HG03097 (cell line): Measurements from ENCODE around the gene AOC2.
"Not testable (repeated sequence)": the region's sequence is repeated elsewhere in the genome, so short reads cannot be mapped to it uniquely, and the experiment has no call there.

Source experiments
- ATAC-seq: cut with Tn5 transposase; IDR thresholded peaks from one replicate; pipeline ENCODE4 v1.9.1; 2021; ENCODE audit not compliant: unreplicated experiment, low FRiP score

AOC2 gene

DNA sequence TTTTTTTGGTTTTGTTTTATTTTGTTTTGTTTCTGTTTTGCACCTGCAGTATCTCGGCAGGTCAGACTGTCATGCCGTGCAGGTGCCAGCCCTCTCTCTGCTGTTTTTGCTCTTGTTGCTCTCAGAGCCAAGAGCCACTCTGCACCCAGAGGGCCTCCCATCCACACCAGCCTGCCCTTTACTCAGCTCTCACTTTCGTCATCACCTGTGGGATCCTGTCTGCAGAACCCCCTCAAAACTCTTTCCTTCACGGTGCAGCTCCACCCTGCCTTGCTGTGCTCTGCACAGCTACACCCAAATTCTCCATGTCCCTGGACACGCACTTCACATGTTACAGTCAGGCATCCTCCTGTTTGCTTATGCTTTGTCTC, 9.2 kb downstream of the AOC2 start:
- ATAC-seq: no peak

DNA sequence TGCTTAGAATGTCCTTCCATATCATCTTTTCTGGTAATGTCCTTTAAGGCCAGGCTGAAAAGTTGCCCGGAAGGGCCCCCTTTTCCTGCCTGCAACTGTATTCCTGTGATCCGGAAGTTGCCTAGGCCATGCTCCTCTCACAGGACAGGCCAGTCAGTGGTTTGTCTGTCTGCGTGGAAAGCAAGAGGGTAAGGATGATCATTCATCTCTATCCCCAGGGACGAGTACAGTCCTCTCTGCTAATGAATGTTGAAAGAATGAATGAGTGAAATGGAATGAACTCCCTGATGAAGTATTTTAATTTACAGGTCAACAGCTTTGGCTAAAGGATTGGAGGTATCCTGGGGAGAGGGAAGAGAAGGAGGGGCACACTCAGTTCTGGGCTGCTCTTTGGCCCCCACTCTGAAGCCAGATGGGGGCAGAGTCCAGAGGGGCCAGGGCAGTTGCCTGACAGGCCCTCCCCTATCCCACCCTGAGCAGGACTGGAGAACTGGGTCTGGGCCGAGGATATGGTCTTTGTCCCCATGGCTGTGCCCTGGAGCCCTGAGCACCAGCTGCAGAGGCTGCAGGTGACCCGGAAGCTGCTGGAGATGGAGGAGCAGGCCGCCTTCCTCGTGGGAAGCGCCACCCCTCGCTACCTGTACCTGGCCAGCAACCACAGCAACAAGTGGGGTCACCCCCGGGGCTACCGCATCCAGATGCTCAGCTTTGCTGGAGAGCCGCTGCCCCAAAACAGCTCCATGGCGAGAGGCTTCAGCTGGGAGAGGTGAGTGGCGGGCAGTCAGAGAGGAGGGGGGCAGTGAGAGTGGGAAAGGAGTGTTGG, 9.8 kb downstream of the AOC2 start:
- ATAC-seq: no peak

GRCh38 chr17:42855048-42855596, 10.7 kb downstream of the AOC2 start:
- no peak for ATAC-seq

DNA sequence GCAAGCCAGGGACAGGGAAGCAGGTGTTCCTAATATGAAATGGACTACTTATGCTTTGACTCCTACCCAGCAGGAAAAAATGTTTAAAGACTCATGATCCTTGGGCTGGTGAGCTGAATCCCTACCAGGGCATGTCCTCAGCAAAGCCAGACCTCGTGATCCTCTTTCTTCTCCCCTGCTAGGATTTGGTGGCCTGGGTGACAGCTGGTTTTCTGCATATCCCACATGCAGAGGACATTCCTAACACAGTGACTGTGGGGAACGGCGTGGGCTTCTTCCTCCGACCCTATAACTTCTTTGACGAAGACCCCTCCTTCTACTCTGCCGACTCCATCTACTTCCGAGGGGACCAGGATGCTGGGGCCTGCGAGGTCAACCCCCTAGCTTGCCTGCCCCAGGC, 11.7 kb downstream of the AOC2 start:
- not testable (repeated sequence) for ATAC-seq

DNA sequence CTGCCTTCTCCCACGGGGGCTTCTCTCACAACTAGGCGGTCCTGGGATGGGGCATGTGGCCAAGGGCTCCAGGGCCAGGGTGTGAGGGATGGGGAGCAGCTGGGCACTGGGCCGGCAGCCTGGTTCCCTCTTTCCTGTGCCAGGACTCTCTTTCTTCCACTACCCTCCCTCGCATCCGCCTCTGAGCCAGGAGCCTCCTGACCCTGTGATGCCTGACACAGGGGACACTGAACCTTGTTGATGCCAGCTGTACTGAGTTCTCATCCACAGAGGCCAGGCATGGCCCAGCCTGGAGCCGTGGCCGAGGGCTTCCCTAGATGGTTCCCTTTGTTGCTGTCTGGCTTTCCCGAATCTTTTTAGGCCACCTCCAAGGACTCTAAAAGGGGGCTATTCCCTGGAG, 12.1 kb downstream of the AOC2 start:
- ATAC-seq: not testable (repeated sequence)

- no peak for ATAC-seq
Measured at GRCh38 chr17:42857389-42857788, 13.0 kb downstream of the AOC2 start.

DNA sequence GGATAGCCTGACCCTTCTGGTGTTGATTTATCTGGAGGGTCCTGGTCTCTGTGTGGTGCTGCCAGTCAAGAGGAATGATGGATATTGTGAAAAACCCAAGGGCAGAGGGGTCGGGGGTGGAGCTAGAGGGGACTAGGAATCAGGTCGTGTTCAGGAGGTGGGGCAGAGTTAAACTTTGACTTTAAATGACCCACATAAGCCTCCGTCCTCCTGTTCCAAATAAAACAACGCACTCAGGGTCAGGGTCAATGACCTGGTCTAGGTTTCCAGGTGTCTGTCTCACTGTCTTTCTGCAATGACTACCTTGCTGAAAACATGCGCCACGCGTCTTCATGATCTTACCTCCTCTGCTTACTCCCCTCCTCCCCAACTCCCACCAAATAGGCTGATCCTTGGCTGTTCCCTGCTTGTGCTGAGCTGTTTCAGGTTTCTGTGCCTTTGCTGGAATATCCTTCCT, 21.3 kb downstream of the AOC2 start:
- ATAC-seq: no peak

GRCh38 chr17:42866216-42866615, 21.8 kb downstream of the AOC2 start:
- no peak for ATAC-seq

DNA sequence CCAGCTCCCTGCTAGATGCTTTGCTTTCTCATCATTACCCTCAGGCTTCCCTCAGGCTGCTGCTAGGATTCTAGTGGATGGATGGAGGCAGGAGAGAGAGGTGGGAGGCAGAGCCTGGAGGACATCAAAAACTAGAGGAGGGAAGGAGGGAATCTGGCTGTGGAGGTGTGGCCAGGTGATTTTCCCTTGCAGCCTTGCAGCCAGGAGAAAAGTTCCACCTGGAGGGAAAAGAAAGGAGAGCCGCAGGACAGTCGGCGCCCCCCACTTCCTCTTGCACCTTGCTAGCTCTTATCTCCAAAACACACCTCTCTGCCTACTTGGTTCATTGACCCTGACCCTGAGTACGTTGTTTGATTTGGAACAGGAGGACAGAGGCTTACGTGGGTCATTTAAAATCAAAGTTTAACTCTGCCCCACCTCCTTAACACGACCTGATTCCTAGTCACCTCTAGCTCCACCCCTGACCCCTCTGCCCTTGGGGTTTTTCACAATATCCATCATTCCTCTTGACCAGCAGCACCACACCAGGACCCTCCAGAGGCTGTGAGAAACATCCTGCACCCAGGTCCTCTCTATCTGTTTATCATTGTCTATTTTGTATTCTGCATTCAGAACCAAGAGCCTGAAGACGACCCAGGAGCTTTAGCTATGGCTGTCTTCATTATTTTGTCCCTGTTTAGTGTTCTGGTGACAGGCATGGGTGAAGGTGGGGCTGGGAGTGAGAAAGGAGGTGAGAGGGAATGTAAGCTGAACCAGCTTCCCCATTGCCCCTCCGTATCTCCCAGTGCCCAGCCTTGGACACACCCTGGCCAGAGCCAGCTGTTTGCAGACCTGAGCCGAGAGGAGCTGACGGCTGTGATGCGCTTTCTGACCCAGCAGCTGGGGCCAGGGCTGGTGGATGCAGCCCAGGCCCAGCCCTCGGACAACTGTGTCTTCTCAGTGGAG, 22.5 kb downstream of the AOC2 start:
- ATAC-seq: no peak

DNA sequence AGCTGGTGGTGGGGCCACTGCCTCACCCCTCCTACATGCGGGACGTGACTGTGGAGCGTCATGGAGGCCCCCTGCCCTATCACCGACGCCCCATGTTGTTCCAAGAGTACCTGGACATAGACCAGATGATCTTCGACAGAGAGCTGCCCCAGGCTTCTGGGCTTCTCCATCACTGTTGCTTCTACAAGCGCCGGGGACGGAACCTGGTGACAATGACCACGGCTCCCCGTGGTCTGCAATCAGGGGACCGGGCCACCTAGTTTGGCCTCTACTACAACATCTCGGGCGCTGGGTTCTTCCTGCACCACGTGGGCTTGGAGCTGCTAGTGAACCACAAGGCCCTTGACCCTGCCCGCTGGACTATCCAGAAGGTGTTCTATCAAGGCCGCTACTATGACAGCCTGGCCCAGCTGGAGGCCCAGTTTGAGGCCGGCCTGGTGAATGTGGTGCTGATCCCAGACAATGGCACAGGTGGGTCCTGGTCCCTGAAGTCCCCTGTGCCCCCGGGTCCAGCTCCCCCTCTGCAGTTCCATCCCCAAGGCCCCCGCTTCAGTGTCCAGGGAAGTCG, 23.4 kb downstream of the AOC2 start:
- ATAC-seq: not testable (repeated sequence)

- no peak for ATAC-seq
Measured at GRCh38 chr17:42868338-42868737, 24.0 kb downstream of the AOC2 start.

- ATAC-seq: no peak
Measured at GRCh38 chr17:42871647-42872046, 27.3 kb downstream of the AOC2 start.

DNA sequence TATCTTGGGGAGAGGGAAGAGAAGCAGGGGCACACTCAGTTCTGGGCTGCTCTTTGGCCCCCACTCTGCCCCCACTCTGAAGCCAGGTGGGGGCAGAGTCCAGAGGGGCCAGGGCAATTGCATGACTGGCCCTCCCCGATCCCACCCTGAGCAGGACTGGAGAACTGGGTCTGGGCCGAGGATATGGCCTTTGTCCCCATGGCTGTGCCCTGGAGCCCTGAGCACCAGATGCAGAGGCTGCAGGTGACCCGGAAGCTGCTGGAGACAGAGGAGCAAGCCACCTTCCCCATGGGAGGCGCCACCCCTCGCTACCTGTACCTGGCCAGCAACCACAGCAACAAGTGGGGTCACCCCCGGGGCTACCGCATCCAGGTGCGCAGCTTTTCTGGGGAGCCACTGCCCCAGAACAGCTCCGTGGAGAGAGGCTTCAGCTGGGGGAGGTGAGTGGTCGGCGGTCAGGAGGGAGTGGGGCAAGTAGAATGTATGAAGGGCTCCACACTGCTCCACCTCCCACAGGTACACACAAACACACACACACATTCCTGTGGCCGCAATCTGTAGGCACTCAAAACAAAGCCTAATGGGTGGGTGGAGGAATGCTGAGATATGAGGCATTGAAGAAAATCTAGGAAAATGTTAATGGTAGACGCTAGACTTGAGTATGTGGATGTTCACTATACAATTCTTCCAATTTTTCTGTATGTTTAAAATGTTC, 28.0 kb downstream of the AOC2 start:
- ATAC-seq: no peak

DNA sequence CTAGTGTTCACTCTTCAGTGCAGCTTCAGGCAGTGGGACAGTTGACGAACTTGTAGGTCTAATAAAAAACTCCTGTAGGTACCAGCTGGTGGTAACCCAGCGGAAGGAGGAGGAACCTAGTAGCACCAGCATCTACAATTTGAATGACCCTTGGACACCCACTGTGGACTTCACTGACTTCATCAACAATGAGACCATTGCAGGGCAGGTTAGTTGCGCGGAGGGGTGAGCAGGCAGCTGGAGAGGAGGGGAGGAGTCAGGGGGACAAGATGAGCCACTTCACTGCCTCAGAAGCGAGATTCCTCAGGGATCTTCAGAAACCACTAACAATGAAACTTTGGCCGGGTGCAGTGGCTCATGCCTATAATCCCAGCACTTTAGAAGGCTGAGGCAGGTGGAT, 28.9 kb downstream of the AOC2 start:
- ATAC-seq: no peak

- not testable (repeated sequence) for ATAC-seq
Measured at GRCh38 chr17:42873932-42874695, 29.7 kb downstream of the AOC2 start.

- no peak for ATAC-seq
Measured at GRCh38 chr17:42877037-42877436, 32.7 kb downstream of the AOC2 start.

DNA sequence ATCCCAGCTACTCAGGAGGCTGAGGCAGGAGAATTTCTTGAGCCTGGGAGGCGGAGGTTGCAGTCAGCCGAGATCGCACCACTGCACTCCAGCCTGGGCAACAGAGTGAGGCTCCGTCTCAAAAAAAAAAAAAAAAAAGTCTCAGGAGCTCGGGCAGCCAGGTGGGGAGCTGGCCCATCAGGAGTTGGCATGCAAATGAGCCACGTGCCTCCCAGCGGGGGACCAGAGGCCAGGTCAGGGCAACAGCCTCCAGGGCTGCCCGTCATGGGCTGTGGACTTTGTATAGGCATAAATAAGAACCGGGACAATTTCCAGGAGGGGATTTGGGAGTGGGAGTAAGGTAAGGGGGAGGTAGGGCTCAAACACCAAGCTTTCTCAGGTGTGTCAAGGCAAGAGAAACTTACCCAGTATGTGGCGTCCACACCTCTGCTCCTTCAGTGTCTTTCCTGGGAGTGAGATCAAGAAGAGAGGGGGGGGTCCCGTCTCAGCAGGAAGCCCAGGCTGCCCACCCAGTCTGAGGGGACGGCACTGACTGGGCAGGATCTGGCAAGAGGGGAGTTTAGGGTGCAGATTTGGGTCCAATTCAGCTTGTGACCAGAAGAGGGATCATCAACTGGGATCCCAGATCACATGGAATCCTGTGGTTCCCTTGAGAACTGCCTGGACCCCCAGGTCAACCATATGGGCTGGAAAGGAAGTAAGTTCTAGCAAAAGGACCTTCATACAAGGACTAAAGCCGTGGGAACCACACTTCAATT, 33.9 kb downstream of the AOC2 start:
- no peak for ATAC-seq

DNA sequence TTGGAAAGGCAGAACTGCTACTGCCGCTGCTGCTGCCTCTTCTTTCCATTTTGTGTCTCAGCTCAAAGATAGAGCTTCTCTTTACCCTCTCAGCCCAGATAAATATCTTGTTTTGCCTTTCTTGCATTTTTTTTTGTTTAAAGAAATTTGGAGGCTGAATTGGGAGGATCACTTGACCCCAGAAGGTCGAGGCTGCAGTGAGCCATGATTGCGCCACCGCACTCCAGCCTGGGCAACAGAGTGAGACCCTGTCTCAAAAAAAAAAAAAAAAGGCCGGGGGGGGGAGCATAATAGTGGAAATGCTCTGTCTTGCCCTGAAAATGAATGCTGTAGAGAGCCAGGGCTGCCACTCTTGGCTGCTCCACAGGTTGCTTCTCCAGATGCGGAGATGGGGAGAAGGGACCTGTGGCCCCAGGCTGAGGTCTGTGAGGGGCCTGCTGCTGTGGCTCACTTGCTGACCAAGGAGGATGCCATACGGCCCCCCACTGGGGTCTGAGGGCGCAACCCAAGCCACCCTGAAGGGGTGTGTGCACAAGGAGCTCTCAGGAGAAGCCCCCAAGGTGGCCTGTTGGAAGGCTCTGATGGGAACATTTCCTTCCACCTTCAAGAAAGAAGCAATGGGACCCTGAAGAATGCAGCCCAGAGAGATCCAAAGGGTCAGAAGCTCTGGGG, 34.7 kb downstream of the AOC2 start:
- no peak for ATAC-seq
